Astrocyte (in vitro differentiated cells and primary cell): ENCODE results near the gene PEAK3. TPM values are rescaled to one million over a fixed set of nuclear protein-coding genes. Genes with fewer than 3 reads are reported as not detected.

Experiments used
- DNase-seq: peaks from one replicate; pipeline ENCODE4 v3.0.0-alpha.2; 2010; ENCODE audit warnings: low read depth
- FAIRE-seq: peaks from 2 replicates; lab custom pipeline; 2011; peaks lifted over from hg19 to GRCh38; lab: Jason Lieb, UNC
- H2AFZ ChIP-seq: 2 replicates; pipeline ENCODE4 v1.6.0; 2012; ENCODE audit warnings: low read depth, low read length, inconsistent platforms
- H3K27ac ChIP-seq: 2 replicates; pipeline ENCODE4 v1.5.1; 2011; ENCODE audit warnings: low read depth, low read length, inconsistent platforms
- H3K27me3 ChIP-seq: 2 replicates; pipeline ENCODE4 v1.6.0; 2011; ENCODE audit warnings: low read length, inconsistent platforms; ENCODE audit not compliant: insufficient read depth
- H3K36me3 ChIP-seq: 2 replicates; pipeline ENCODE4 v1.5.1; 2011; ENCODE audit warnings: low read length, inconsistent platforms; ENCODE audit not compliant: insufficient read depth
- H3K4me1 ChIP-seq: 2 replicates; pipeline ENCODE4 v1.5.1; 2011; ENCODE audit warnings: low read length, inconsistent platforms; ENCODE audit not compliant: insufficient read depth
- H3K4me2 ChIP-seq: 2 replicates; pipeline ENCODE4 v1.6.0; 2012; ENCODE audit warnings: low read length, inconsistent platforms
- H3K4me3 ChIP-seq: 2 replicates; pipeline ENCODE4 v1.5.1; 2011; ENCODE audit warnings: low read depth, mild to moderate bottlenecking, low read length, inconsistent platforms; ENCODE audit not compliant: insufficient read depth
- H3K79me2 ChIP-seq: 2 replicates; pipeline ENCODE4 v1.6.0; 2012; ENCODE audit warnings: mild to moderate bottlenecking, low read length, inconsistent platforms; ENCODE audit not compliant: insufficient read depth
- H3K9ac ChIP-seq: 2 replicates; pipeline ENCODE4 v1.6.0; 2012; ENCODE audit warnings: mild to moderate bottlenecking, low read length, inconsistent platforms
- H3K9me3 ChIP-seq: 2 replicates; pipeline ENCODE4 v1.5.1; 2012; ENCODE audit warnings: low read depth, mild to moderate bottlenecking, low read length, inconsistent platforms; ENCODE audit not compliant: insufficient read depth
- H4K20me1 ChIP-seq: 2 replicates; pipeline ENCODE4 v1.6.0; 2012; ENCODE audit warnings: low read length, inconsistent platforms; ENCODE audit not compliant: insufficient read depth
- H3K27ac Mint-ChIP-seq: one replicate; pipeline ENCODE4 v1.8.0; 2021; ENCODE audit warnings: mild to moderate bottlenecking, mixed read lengths; ENCODE audit not compliant: unreplicated experiment
- H3K27me3 Mint-ChIP-seq: one replicate; pipeline ENCODE4 v1.8.0; 2021; ENCODE audit warnings: low read depth, mixed read lengths; ENCODE audit not compliant: unreplicated experiment
- H3K36me3 Mint-ChIP-seq: one replicate; pipeline ENCODE4 v1.8.0; 2021; ENCODE audit warnings: low read depth, mixed read lengths; ENCODE audit not compliant: unreplicated experiment
- H3K4me1 Mint-ChIP-seq: one replicate; pipeline ENCODE4 v1.8.0; 2021; ENCODE audit warnings: low read depth, mixed read lengths; ENCODE audit not compliant: unreplicated experiment
- H3K4me3 Mint-ChIP-seq: one replicate; pipeline ENCODE4 v1.8.0; 2021; ENCODE audit warnings: mild to moderate bottlenecking, moderate library complexity, mixed read lengths; ENCODE audit not compliant: unreplicated experiment
- H3K9me3 Mint-ChIP-seq: one replicate; pipeline ENCODE4 v1.8.0; 2021; ENCODE audit warnings: mild to moderate bottlenecking, mixed read lengths; ENCODE audit not compliant: unreplicated experiment
- CTCF ChIP-seq: IDR thresholded peaks from 2 replicates; pipeline ENCODE4 v1.5.1; 2011; ENCODE audit warnings: low read depth, mild to moderate bottlenecking, inconsistent platforms, low read length, moderate library complexity; ENCODE audit not compliant: insufficient read depth
- EZH2 ChIP-seq: IDR thresholded peaks from 2 replicates; pipeline ENCODE4 v1.6.1; 2012; ENCODE audit warnings: mild to moderate bottlenecking, low read length, inconsistent platforms; ENCODE audit not compliant: insufficient read depth
- total RNA-seq: library from RNA; stranded (reverse); gene quantifications from 2 replicates; pipeline ENCODE4 v1.2.1, GENCODE V29; 2021

Gene PEAK3
- total RNA-seq, 1 donor from 2014 or later, result 0.18 TPM

- no peak within 1 kb of the TSS for H3K4me2 ChIP-seq
- Mint-ChIP-seq H3K27ac (no peak within 1 kb of the TSS), H3K9me3 (no peaks in the 10 kb centered on the region), H3K4me3 (no peak within 1 kb of the TSS), H3K36me3 (peaks cover 1% of the 10 kb centered on the region), H3K27me3 (peaks cover 3% of the 10 kb centered on the region), H3K4me1 (no peaks in the 10 kb centered on the region)
- no peak within 1 kb of the TSS for H3K4me3 ChIP-seq
- DNase-seq (no peak), FAIRE-seq (no peak)
- H3K79me2 ChIP-seq, result peaks cover 14% of the 10 kb centered on the region
- H3K27ac ChIP-seq, result no peak within 1 kb of the TSS
- peaks cover 22% of the 10 kb centered on the region for H3K27me3 ChIP-seq
- H4K20me1 ChIP-seq, result peaks cover 74% of the 10 kb centered on the region
- H3K9ac ChIP-seq, result no peak within 1 kb of the TSS
- H3K4me1 ChIP-seq, result peaks cover 7% of the 10 kb centered on the region
- no peak within 1 kb of the TSS for H2AFZ ChIP-seq
- TF ChIP-seq EZH2, result no peak
- TF ChIP-seq CTCF, result no peak
- peaks cover 13% of the 10 kb centered on the region for H3K36me3 ChIP-seq
- no peaks in the 10 kb centered on the region for H3K9me3 ChIP-seq
These were observed 32.7 kb downstream of the PEAK3 start, which contains the start of gene AMH for GRCh38 chr19:2249010-2249866. AMH (plus strand) TSS chr19:2249323; CDS start chr19:2249333, 10 bp downstream.

GRCh38 chr19:2248136-2249009 is 33.6 kb downstream of the PEAK3 start:
- no peak overlapping the region for H3K4me2 ChIP-seq
- Mint-ChIP-seq H3K36me3 (no peaks in the 10 kb centered on the region), H3K4me3 (no peak overlapping the region), H3K9me3 (no peaks in the 10 kb centered on the region), H3K4me1 (no peaks in the 10 kb centered on the region), H3K27ac (no peak overlapping the region), H3K27me3 (no peaks in the 10 kb centered on the region)
- no peak overlapping the region for H3K9ac ChIP-seq
- H3K4me3 ChIP-seq, result no peak overlapping the region
- peaks cover 14% of the 10 kb centered on the region for H3K36me3 ChIP-seq
- DNase-seq (no peak), FAIRE-seq (no peak)
- no peaks in the 10 kb centered on the region for H3K9me3 ChIP-seq
- peaks cover 7% of the 10 kb centered on the region for H3K4me1 ChIP-seq
- peaks cover 23% of the 10 kb centered on the region for H3K79me2 ChIP-seq
- peaks cover 21% of the 10 kb centered on the region for H3K27me3 ChIP-seq
- TF ChIP-seq EZH2, result no peak
- TF ChIP-seq CTCF, result no peak
- H4K20me1 ChIP-seq, result peaks cover 76% of the 10 kb centered on the region
- no peak overlapping the region for H3K27ac ChIP-seq
- no peak overlapping the region for H2AFZ ChIP-seq
